GM19238 (cell line): ENCODE measurements around the gene STAB2.
"Not testable (repeated sequence)": the region's sequence is repeated elsewhere in the genome, so short reads cannot be mapped to it uniquely, and the experiment has no call there.

Source experiments
- DNase-seq: peaks from one replicate; pipeline ENCODE4 v3.0.0; 2011; ENCODE audit warnings: low spot score; ENCODE audit not compliant: insufficient read length

Gene STAB2

DNA sequence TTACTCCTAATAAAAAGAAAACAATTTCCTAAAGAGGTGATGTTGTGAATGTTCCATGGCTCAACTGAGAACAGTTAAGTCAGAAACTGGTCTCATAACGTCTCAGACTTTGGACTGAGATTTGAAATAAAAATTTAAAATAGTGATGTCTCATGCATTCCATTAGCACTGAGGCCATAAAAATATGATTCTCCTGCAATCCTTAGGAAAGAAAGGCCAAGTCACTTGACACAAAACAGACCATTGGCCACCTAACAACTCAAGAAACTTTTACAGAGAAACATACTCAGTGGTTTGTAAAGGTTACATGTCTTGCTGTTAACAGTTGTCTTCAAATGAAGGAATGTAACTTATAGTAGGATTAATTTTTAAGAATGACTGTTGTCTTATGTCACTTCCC lies 58.1 kb downstream of the STAB2 start:
- no peak for DNase-seq

DNA sequence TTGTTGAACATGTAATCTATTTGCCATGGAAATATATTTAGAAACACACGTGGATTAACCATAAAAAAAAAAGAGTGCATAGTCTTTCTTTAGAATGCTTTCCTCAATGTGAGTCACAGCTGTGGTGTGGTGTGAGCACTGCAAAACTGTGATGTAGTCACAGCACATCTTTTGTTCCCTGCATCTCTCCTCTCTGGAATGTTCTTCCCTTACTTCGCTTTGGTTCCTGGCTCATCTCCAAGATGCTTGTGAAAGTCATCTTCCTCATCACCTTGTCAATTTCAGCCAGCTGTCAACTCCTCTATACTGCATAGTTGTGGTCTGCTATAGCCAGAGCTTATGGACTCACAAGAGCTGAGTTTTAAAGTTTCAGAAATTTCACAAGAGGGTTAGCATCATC lies 60.2 kb downstream of the STAB2 start:
- DNase-seq, result no peak

- DNase-seq, result no peak
These were observed 65.7 kb downstream of the STAB2 start for GRCh38 chr12:103652808-103653207.

DNA sequence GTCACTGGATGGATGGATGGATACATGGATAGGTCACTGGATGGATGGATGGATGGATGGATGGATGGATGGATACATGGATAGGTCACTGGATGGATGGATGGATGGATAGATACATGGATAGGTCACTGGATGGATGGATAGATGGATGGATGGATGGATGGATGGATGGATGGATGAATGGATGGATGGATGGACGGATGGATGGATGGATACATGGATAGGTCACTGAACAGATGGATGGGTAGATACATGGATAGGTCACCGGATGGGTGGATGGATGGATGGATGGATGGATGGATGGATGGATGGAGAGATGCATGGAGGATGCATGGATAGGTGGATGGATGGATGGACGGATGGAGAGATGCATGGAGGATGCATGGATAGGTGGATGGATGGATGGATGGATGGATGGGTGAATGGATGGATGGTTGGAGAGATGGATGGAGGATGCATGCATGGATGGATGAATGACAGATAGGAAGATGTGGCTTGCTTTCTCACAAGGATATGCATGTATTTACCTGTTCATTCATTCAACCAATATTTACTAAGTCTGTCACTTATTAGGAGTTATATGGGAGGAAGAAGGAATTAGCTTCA lies 66.6 kb downstream of the STAB2 start:
- not testable (repeated sequence) for DNase-seq

DNA sequence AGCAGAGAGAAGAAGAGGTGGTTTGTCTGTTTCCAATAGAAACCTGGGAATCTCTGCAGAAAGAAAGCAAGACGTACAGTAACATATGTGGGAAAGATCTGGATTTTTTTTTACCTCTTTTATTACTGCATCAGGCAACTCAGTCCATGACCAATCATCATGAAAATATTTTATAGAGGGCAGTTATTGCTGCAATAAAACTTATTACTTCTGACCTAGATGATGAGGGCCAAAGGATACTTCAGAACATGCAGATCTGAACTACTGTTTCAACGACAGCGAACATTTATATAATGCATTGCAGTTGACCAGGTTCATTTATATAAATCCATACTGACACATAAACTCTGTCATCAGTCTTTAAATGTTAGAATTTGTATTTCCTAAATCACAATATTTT lies 67.7 kb downstream of the STAB2 start:
- DNase-seq, result no peak

DNA sequence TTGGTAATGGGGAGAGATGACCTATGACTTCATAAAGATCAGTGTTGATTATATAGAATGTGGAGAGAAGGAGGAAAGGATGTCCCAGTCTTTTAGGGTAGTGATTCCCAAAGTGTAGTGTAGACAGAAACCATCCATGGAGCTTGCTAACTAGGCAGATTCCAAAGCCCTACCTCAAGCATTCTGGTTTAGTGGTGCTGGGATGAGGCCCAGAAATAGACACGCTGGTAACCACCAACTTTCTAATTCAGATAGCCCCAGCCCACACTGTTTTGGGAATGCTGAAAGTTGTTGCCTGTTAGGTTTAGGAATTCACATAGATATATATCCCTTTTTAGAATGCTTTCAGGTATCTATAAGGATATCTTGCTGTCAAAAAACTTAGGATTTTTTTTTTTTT lies 69.2 kb downstream of the STAB2 start:
- no peak for DNase-seq

DNA sequence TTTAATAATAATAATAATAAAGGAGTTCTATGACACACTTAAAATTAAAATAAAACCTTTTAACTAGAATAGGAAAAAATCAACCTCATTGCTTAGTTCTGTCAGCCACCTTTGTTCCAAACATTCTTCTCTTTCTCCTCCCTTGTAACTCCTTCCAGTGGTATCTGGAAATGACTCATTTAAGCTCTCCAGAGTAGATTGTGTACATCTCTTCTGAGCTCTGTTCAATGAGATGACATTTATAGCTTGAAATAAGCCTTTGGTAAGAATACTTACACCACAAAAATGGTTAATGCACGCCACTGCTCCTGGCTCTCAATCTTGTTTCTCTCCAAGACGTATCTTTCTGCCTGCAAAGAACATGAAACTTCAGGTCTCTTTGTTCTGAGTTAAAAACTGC lies 70.3 kb downstream of the STAB2 start:
- no peak for DNase-seq

DNA sequence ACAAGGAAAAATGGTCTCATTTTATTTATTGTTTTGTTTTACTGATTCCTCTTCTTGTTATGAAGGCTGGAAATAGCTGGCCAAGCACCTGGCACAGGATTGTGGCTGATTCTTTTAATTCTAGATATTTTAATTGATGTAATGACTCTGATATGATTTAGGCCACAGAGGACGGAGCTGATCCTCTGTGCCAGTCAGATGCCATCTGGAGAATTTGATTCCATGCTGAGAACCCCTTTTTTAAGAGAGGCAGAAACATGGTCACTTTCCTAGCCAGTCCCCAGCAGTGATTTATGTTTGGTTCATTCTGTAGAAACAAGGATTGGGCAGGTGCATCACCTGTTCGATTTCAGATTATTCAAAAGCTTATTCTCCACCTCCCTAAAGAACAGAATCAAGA lies 77.6 kb downstream of the STAB2 start:
- no peak for DNase-seq

GRCh38 chr12:103665971-103666370 lies 78.9 kb downstream of the STAB2 start:
- DNase-seq, result no peak

DNA sequence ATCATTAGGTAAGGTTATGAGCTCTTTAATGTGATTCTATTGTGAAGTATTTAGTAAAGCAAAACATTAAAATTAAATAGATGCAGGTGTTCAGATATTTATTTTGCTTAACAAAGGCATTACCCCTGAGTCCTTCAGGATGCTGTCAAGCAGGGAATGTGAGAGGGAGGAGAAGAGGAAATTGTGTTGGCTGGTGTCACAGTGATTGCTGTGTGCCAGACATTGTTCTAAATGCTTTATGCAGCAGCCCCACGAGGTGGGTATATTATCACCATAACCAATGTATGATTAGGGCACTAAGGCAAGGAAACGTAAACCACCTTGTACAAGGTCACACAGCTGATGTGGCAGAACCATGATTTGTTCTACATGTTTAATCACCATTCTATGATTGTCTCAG lies 80.1 kb downstream of the STAB2 start:
- DNase-seq, result no peak

GRCh38 chr12:103668520-103668919 lies 81.4 kb downstream of the STAB2 start:
- DNase-seq, result no peak

- no peak for DNase-seq
These were observed 84.3 kb downstream of the STAB2 start for GRCh38 chr12:103671367-103671766.

GRCh38 chr12:103672401-103673119 lies 85.5 kb downstream of the STAB2 start:
- no peak for DNase-seq

DNA sequence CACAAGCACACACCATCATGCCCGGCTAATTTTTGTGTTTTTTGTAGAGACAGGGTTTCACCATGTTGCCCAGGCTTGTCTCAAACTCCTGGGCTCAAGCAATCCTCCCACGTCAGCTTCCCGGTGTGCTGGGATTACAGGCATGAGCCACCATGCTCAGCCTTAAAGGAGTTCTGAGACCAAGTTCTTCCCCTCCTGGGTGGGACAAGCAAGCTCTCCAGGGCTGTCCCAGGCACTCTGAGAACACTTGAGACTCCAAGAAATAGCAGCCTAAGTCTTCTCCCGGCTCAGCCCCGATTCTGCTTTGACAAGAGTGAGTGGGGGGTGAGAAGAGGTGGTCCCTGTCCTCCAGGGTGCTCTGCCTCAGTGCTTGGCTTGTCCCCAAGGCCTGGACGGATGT lies 86.4 kb downstream of the STAB2 start:
- no peak for DNase-seq

DNA sequence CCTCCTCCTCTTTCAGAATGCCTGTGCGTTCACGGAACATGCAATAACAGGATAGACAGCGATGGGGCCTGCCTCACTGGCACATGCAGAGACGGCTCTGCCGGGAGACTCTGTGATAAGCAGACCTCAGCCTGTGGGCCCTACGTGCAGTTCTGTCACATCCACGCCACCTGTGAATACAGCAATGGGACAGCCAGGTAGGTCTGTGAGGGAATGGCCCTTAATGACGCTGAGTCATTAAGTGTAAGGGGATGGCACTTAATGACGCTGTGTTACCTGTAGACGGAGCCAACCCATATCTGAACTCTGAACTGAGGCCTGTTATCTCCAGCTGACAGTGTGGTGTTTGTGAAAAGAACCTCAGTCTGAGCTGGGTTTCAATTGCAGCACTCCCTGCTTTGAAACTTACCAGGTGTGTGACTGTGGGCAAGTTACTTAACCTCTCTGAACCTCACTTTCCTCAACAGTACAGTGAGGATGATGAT lies 86.9 kb downstream of the STAB2 start:
- no peak for DNase-seq

GRCh38 chr12:103676893-103677292 lies 89.8 kb downstream of the STAB2 start:
- DNase-seq, result no peak

DNA sequence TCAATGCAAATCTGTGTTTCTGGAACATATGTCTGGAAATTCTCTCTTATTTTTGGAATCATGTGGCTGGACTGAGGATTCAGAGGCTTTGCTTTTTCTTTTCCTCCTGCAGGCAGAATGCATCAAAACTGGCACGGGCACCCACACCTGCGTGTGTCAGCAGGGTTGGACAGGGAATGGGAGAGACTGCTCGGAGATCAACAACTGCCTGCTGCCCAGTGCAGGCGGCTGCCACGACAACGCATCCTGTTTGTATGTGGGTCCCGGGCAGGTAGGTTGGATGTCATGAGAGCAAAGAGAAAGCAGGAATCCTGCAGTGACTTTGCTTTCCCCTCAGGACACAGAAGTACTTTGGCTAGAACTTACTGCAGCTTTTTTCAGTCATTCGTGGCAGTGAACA lies 90.3 kb downstream of the STAB2 start:
- DNase-seq, result no peak

DNA sequence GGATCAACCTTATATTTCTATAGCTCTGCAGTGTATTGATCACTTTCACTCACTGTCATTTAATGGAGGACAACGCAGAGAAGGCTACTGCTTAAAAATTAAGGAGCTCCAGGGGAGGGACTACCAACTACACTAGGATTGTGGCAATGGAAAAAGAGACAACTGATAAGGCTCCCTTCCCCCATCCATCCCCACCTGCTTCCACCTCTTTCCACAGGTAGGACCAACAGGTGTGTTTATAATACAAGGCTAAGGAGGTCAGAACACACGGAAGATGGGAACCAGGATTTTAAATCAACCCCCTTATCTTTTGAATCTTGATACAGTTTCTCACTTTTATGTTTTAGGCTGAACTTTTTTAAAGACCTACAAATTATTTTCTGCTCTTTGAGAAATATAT lies 90.8 kb downstream of the STAB2 start:
- DNase-seq, result no peak

DNA sequence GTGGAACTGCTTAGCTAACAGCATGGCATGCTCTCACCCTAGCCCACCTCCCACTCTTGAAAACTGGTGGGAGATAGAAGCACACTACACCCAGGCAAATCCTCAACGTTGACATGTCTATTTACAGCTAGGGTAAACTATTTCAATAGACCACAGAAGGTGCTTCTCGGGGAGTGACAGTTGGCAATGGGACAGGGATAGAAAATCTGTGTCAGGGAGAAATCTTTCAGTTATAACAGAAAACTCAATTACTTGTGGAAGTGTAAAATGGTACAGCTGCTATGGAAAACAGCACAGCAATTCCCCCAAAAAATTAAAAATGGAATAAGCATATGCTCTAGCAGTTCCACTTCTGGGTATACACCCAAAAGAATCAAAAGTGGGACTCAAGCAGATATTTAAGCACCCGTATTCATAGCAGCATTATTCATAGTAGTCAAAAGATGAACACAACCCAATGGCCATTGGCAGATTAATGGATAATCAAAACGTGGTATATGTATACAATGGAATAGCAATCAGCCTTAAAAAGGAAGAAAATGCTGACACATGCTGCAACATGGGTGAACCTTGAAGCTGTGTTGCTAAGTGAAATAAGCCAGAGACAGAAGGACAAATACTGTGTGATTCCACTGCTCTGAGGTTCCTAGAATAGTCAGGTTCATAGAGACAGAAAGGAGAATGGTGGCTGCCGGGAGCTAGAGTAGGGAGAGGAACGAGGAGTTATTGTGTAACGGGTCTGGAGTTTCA lies 92.5 kb downstream of the STAB2 start:
- DNase-seq, result no peak

- no peak for DNase-seq
These were observed 93.6 kb downstream of the STAB2 start for GRCh38 chr12:103680591-103681141.

DNA sequence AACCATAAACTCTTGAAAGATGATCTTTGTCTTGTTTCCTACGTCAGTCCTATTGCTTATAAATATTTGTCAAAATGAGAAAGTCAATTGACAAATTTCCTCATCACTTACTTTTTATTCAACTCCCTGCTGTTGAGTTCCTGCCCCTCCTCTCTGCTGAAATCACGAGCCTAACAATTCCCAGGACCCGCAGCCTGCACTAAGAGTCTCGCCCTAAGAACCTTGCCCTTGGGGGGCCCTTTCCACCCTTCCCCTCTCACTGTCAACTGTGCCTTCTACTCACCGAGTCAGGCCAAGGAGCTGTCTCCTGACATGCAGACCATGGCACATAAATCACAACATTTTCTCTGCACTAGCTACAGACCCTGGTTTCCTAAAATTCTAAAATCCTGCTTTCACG lies 99.0 kb downstream of the STAB2 start:
- no peak for DNase-seq

GRCh38 chr12:103687253-103687652 lies 100.2 kb downstream of the STAB2 start:
- DNase-seq, result no peak
